Stimulated activated CD8-positive, alpha-beta memory T cell treated with anti-CD3 and anti-CD28 coated beads, Interleukin-7, amount 100 ng/mL, for 24 hours (primary cell): ENCODE results near the gene PSMD8.
"Not testable (repeated sequence)": the region's sequence is repeated elsewhere in the genome, so short reads cannot be mapped to it uniquely, and the experiment has no call there.

Source experiments
- DNase-seq: peaks from one replicate; pipeline ENCODE4 v3.0.0-alpha.2; 2020; ENCODE audit warnings: low read depth

PSMD8 gene

DNA sequence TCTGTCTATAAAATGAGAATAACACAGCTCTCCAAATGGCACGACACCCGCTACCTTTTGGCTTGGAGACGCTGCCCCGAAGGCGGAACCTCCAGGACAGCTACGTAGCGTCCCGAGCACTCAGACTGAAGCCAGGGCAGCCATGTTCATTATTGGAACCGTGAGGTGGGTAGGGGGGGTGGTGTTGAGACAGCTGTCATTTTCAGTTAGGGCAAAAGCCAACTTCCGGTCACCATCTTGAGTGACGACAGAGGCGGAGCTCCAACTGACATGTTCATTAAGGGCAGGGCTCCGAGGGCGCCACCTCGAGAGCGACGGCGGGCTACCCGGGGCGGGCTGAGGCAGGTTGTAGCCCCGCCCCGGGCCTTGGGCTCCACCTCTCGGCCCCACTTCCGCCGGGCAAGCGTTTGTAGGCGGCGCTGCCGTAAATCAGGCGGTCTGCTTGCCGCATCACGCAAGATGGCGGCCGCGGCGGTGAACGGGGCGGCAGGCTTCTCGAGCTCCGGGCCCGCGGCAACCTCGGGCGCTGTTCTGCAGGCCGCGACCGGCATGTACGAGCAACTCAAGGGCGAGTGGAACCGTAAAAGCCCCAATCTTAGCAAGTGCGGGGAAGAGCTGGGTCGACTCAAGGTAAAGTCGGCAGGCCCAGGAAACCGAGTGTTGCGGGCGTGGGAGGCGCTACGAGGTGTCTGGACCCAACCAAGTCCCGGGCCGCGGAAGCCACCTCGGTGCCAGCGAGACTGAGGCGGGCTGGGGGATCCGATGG, at the start of gene PSMD8:
PSMD8 (plus strand) TSS at position 240 of the 766 bp plus-strand sequence; CDS start at position 271, 31 bp downstream.
- peak; percentile 95 for DNase-seq

DNA sequence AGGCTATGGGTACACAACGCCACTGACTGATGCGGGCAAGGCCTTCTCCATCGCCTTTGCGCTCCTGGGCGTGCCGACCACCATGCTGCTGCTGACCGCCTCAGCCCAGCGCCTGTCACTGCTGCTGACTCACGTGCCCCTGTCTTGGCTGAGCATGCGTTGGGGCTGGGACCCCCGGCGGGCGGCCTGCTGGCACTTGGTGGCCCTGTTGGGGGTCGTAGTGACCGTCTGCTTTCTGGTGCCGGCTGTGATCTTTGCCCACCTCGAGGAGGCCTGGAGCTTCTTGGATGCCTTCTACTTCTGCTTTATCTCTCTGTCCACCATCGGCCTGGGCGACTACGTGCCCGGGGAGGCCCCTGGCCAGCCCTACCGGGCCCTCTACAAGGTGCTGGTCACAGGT, 47.8 kb upstream of the PSMD8 start:
- no peak for DNase-seq

DNA sequence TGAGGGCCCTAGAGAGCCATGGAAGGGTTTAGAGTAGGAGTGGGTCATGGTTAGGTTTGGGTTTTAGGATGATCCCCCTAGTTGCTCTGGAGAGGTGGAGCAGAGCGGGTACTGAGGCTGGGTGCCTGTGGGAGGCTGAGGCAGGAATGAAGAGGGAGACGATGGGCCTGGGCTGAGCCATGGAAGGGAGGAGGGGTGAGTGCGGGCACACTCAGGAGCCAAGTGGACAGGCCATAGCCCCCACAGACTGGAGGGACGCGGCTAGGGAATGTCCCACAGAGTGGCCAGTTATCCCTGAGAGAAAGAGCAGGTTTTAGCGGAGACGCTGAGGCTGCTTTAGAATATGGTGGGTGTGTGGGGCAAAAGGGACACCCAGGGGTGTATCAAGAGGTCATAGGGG, 44.7 kb upstream of the PSMD8 start:
- DNase-seq = no peak

DNA sequence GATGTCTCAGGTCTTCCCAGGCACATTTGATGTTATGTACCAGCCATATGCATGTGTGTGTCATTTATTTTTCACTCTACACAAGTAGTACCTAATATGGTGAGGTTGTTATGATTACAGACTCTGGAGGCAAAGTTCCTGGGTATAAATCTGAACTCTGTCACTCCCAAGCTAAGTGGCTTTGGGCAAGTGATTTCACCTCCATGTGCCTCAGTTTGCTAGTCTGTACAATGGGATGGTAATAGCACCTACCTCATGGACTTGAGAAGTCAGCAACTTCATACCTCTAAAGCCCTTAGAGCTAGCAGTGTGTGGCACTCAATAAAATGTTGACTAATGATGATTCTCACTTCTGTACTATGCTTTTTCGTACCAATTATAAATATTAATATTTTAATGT, 42.6 kb upstream of the PSMD8 start:
- no peak for DNase-seq

DNA sequence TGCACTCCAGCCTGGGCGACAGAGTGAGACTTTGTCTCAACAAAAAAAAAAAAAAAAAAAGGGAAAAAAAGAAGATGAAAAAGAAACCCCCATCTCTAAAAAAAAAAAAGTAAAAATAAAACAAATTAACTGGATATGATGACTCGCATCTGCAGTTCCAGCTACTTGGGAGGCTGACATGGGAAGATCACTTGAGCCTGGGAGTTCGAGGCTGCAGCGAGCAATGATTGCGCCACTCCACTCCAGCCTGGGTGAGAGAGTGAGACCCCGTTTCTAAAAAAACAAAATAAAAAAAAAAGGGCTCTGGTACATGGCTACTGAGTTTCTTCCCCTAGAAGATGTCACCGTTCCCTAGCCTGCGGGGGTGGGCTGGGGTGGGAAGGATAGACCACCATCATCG, 41.1 kb upstream of the PSMD8 start:
- DNase-seq = no peak

DNA sequence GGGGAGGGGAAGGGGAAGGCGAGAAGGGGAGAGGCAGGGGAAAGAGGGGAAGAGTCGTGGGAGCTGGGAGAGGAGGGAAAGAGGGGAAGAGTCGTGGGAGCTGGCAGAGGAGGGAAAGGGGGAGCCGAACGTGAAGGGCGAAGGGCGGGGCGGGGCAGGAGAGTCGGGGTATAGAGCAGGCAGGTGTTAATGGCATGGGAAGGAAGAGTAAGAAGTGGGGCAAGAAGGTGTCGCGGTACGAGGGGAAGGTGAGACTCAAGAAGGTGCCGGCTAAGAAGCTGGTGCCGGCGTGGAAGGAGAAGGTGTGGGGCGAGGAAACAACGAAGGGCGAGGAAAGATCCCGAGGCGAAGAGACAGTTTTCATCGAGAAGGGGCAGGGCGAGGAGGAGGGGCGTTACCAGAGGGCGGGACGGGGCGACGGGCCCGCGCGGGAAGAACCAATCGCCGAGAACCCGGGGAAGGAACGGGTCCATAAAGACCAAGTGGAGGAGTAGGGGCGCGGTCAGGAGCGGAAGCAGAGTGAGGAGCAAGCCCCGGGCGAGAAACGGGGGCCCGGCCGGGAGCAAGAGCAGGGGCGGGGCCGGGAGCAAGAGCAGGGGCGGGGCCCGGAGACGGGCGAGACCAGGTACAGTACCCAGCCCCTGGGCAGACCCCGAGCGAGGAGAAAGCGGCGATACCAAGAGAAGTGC, 38.3 kb upstream of the PSMD8 start:
- peak; percentile 86 for DNase-seq

DNA sequence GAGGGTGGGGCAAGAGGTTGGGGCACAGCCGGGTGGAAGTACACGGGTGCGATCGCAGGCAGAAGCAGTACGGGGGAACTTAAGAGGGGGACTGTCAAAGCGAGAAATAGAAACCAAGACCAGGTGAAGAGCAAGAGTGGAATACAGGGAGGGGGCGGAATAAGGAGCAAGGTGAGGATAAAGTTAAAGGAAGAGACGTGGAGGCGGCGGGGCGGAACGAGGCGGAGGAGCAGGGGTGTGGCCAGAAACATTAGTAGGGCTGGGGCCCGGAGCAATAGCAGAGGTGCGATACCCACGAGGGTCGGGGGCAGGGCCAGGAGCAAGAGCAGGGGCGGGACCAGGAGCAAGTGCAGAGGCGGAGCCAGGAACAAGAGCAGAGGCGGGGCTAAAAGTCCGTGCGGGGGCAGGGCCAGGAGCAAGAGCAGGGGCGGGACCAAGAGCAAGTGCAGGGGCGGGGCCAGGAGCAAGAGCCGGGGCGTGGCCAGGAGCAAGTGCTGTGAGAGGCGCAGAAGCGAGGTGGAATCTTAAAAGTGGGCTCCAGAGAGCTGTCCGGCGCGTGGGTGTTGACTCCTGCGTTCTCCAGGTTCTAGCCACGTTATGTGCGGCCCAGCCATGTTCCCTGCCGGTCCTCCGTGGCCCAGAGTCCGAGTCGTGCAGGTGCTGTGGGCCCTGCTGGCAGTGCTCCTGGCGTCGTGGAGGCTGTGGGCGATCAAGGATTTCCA, 37.6 kb upstream of the PSMD8 start:
- peak; percentile 90 for DNase-seq

DNA sequence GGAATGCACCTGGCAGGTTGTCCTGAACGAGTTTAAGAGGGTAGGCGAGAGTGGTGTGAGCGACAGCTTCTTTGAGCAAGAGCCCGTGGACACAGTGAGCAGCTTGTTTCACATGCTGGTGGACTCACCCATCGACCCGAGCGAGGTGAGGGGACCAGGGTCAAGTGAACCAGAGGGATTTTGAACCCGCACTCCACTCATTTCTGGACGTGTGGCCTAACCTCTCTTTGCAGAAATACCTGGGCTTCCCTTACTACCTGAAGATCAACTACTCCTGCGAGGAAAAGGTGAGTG, 37.1 kb upstream of the PSMD8 start:
- DNase-seq = no peak

DNA sequence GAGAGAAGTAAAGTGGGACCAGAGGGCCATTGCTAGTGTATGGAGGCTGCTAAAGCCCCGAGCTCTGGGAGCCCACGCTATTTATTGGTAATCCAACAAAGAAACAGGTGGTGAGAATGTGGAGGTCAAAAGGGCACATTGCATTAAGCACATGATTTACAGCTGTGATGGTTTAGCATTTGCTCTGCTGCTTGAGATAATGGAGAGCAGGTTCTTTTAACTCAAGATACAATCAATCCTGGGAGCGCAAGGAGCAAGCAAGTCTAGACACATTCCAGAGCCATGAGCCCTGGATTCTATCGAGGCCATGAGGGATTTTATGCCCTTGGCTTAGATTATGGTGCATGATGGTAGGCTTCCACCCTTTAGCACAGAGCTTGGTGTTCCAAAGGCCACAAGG, 35.4 kb upstream of the PSMD8 start:
- not testable (repeated sequence) for DNase-seq

DNA sequence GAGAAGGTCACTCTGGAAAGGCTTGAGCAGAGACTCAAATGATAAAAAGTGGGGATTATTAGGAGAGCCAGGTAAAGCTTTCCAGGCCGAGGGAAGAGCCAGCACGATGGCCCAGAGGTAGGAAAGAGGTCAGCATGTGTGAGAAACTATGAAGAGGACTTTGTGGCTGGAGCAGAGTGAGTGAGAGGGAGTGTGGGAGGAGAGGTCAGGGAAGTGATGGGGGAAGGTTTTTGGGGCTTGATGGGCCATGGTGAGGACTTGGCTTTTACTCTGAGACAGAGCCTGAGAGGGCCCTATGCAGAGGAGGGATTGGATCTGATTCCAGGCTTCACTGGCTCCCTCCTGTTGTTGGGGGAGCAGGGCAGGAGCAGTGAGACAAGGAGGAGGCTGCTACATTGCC, 33.4 kb upstream of the PSMD8 start:
- DNase-seq = no peak

DNA sequence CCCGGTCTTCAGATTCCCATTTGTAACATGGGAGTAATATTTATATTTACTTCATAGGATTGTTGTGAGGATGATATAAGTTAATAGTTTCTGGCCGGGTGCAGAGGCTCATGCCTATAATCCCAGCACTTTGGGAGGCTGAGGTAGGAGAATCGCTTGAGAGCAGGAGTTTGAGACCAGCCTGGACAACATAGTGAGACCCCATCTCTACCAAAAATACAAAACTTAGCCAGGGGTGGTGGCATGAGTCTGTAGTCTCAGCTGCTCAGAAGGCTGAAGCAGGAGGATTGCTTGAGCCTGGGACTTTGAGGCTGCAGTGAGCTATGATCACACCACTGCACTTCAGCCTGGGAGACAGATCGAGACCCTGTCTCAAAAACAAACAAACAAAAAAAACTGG, 27.5 kb upstream of the PSMD8 start:
- no peak for DNase-seq

DNA sequence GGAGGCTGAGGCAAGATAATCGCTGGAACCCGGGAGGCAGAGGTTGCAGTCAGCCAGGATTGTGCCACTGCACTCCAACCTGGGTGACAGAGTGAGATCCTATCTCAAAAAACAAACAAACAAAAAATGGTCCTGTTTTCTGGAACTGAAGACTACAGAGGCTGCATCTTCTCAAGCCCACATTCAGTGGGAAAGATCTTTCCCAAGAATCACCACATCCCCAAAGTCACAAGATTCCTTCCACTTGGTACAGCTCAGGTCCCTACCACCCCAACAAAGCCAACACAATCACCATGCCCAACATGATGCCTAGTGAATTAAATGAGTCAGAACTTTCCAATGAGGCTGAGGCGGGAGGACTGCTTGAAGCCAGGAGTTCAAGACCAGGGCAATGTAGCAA, 23.5 kb upstream of the PSMD8 start:
- DNase-seq = no peak

DNA sequence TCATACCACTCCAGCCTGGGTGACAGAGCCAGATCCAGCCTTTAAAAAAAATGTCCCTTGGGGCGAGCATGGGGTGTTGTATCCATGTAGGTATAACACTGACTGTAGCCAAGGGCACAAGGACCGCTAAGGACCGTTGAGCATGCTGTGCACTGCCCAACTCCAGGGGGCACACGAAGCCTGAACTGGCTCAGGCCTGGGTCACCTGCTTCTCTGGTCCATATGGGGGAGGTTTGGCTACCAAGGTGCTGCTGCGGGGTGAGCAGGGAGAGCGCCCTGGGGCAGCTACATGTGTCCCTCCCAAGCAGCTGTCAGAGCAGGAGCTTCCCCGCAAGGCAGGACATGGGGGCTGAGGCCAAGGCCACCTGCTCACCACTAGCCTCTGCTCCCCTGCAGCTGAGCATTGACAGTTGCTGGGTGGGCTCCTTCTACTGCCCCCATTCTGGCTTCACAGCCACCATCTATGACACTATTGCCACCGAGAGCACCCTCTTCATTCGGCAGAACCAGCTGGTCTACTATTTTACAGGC, 22.4 kb upstream of the PSMD8 start:
- DNase-seq = no peak

DNA sequence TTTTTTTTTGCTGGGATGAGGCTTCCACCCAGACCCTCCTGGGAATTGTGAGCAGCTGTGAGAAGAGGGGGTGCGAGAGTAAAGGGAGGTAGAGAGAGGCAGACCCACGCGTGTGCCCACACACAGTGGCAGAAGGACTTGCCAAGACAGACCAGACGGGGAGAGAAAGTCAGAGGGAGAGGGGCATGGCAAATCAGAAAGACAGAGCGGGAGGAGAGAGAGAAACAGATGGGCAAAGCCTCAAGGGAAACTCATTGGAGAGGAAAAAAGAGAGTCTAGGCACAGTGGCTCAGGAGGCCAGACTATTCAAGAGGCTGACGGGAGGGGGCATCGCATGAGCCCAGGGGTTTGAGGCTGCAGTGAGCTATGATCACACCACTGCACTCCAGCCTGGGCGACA, 21.8 kb upstream of the PSMD8 start:
- no peak for DNase-seq

DNA sequence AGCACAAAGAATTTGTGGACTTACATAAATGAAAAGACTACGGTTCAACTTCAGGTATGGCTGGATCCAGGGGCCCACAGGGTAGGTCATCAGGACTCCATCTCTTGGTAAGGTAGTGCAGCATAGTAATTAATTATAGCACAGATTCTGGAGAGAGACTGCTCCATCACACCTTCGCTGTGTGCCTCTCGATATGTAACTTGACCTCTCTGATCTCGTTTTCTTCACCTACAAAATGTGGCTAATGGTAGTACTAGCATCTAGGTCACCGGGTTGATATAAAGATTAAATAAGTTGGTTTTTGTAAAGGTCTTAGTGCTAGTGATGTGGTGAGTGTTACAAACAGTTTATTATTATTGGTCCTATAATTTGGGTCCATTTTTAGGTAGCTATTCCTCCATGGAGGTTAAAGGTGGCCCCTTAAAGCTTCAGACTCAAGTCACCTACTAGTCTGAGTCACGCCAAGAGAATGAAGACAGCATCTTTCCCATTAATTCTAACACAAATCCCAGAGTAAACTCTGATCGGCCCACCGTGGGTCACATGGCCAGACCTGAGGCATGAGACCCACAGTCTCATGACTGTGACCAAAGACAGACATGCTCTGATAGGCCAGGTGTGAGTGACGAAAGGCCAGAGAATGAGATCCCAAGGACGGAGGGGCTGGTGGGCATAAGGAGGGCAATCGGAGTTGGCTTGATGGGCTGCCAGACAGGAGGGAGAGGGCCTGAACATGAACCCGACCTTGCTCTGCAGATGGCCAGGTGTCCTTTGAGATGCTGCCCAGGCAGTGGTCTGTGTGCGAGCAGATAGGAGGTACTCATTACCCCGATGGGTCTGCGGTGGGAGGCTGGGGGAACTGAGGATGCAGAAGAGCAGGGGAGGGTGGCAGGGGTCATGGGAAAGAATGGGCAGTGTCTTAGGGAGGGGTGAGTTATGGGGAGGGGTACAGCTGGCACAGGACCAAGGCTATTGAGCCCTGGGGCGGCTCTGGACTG, 18.3 kb upstream of the PSMD8 start:
- DNase-seq = no peak

DNA sequence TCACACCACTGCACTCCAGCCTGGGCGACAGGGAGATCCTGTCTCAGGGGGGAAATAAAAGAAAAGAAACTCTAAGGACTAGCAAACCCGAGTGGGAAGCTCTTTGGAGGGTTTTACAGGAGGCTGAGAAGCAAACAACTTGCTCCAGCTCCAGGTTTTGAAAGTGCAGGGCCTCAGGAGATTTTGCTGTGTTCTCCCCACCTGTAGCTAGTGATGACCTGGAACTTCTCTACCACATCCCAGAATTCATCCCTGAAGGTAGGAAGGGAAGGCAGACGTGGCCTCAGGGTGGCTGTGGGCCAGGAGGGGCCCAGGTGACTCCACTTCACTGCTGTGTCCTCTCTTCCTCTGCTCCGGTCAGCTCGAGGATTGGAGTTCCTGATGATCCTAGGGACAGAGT, 16.3 kb upstream of the PSMD8 start:
- no peak for DNase-seq

DNA sequence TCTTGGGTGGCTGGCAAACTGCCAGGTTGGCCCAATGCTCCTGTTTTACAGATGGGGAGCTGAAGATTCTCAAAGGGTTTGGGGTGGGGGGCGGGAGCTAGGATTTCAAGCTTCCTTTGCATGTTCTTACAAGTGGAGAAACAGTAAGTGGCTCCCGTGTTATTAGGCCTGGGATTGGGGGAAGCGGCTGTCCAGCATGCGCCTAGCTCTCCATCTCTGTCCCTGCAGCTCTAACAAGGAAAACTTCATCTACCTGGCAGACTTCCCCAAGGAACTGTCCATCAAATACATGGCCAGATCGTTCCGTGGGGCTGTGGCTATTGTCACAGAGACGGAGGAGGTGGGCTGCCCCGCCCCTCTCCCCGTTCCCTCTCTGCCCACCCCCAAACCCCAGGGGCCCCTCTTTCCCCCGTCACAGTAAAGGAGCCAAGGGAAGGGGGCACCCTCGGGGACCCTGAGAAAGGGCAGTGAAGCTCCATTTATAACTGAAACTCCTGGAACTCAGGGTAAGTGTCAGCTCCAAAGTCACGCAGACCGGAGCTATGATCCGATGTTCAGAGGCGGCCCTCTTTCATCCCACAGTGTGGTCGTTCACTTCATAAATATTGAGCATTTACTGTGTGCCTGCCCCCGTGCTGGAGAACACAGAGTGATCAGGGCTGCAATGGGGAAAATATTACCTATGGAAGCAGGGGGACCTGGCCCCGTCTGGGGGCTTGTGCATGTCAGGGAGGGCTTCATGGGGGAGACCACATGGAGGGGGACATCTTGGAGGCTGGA, 14.9 kb upstream of the PSMD8 start:
- DNase-seq = no peak

DNA sequence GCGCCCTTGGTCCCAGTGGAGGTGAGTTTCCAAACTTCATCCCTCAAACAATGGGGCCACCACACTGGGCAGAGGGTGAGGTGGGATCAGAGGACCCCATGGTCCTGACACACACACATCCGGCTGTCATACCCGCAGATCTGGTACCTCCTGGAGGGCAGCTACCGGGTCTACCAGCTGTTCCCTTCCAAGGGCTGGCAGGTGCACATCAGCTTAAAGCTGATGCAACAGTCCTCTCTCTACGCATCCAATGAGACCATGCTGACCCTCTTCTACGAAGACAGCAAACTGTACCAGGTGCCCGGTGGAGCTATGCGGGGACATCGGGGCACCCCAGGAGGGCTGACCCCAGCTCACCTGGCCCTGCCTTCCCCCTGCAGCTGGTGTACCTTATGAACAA, 14.0 kb upstream of the PSMD8 start:
- DNase-seq = no peak

DNA sequence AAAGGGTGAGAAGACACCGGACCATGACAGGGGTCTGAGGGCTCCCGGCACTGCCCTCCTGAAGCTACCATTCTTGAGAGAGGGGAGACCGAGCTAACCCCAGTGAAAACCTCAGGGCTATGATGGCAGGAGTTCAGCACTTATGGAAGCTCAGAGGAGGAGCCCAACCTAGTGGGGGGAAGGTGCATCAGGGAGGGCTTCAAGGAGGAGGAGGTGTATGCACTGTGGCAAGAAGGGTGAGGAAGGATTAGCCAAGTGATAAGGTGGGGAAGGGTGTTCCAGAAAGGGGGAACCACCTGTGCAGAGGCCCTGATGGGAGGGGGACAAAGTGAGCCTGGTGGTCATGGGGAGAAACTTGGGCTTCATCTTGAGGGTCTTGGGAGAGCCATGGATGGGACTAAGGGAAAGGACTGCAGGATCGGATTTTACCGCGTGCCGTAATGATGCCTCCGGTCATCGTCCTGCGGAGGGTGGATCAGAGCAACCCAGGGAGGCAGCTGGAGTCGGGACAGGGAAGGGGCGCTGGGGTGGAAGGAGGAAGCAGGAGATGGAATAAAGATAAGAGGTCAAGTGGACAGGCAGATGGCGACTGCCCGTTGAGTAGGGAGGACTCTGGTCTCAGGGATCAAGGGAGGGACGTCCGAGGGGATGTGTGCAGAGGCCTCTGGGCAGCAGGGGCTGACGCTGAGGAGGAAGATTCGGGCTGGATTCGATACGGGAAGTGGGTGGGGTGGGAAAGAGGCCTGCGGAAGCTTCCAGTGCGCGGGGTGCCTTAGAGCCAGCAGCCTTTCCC, 13.3 kb upstream of the PSMD8 start:
- DNase-seq = no peak

DNA sequence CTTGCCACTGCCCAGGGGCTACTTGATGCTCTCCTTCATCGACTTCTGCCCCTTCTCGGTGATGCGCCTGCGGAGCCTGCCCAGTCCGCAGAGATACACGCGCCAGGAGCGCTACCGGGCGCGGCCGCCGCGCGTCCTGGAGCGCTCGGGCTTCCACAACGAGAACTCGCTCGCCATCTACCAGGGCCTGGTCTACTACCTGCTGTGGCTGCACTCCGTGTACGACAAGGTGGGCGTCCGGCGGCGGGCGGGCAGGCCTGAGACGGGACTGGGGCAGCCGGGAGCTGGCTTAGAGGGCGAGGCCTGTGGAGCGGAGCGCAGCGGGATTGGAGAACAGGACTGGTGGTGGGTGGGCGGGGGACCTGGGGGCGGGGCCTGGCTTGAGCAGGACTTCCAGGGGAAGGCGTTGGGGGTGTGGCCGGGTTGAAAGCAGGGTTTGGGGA, 12.7 kb upstream of the PSMD8 start:
- DNase-seq = peak; percentile 45
